ENCODE results near the gene TBC1D4. TPM values are rescaled to one million over a fixed set of nuclear protein-coding genes. Genes with fewer than 3 reads are reported as not detected.

The TBC1D4 gene
- total and polyA plus RNA-seq, 10 of the 15 experiments (the other 5 are each of a cell fraction or from before 2014, with no cell fraction given) = 11.0 to 38.6 (median 25.5) TPM

- Histone ChIP-seq H3K9ac (ENCODE audit: control insufficient read depth, insufficient read depth, low read length) (no peak overlapping the region), H4K20me1 (ENCODE audit: control insufficient read depth, insufficient read depth) (no peaks in the 10 kb centered on the region), H3K79me2 (ENCODE audit: control insufficient read depth, insufficient read depth, low read length) (peaks cover 21% of the 10 kb centered on the region), H3K4me3 (no peak overlapping the region), H3K4me2 (ENCODE audit: control insufficient read depth, insufficient read depth) (no peak overlapping the region), H3K9me3 (replicated peaks; ENCODE audit: control insufficient read depth, insufficient read depth, low read length) (no peaks in the 10 kb centered on the region; the same call in 2 of the 3 replicates), H3K36me3 (ENCODE audit: control insufficient read depth in 2 of 2, insufficient read depth in 2 of 2, low read length in 1 of 2) (no peaks in the 10 kb centered on the region), H3K27ac (ENCODE audit: control insufficient read depth, insufficient read depth) (no peak overlapping the region), H3K27me3 (replicated peaks in 1 of 2; ENCODE audit: control insufficient read depth in 2 of 2, insufficient read depth in 2 of 2, low read length in 1 of 2) (no peaks in the 10 kb centered on the region), H3K4me1 (ENCODE audit: control insufficient read depth, insufficient read depth, low read length) (peaks cover 13% of the 10 kb centered on the region), H2AFZ (ENCODE audit: control insufficient read depth, low read depth, low read length) (peak overlapping the region; percentile 18; the same call in 1 of the 2 replicates)
- intact Hi-C loops (cut with micrococcal nuclease; ENCODE audit: unreplicated experiment) (no loop called here), in situ Hi-C loops (cut with MboI) (no loop called here)
- TF ChIP-seq FOXK2 (IDR thresholded peaks at IDR 0.05) = no peak
- TF ChIP-seq WRNIP1 (IDR thresholded peaks at IDR 0.05; ENCODE audit: borderline replicate concordance, low read depth, low read length) = no peak
- TF ChIP-seq RELA (IDR thresholded peaks at IDR 0.05; ENCODE audit: borderline replicate concordance, partially characterized antibody) = no peak
- no peak for TF ChIP-seq CBX3 (IDR thresholded peaks at IDR 0.05; ENCODE audit: borderline replicate concordance, low read depth)
- no peak for TF ChIP-seq NFYA (IDR thresholded peaks at IDR 0.05; ENCODE audit: borderline replicate concordance, low read depth, low read length)
- no peak for TF ChIP-seq ESRRA (IDR thresholded peaks at IDR 0.05; ENCODE audit: low read length)
- TF ChIP-seq IKZF1 (conservative IDR thresholded peaks at IDR 0.05) = no peak
- 0 out of 2 replicates have a peak, but pooled peaks have one; percentile 9 for TF ChIP-seq JUNB (IDR thresholded peaks at IDR 0.05)
- TF ChIP-seq BHLHE40 (IDR thresholded peaks at IDR 0.05; ENCODE audit: borderline replicate concordance in 1 of 2, low read depth in 2 of 2, low read length in 1 of 2) = no peak
- TF ChIP-seq ATF3 (IDR thresholded peaks at IDR 0.05; ENCODE audit: borderline replicate concordance, extremely low read depth, low read depth, low read length) = no peak
- TF ChIP-seq ZNF687 (IDR thresholded peaks at IDR 0.05) = no peak
- peak; percentile 4; the same call in 1 of the 2 replicates for TF ChIP-seq RUNX3 (IDR thresholded peaks at IDR 0.05; ENCODE audit: low read length)
- no peak for TF ChIP-seq BCLAF1 (IDR thresholded peaks at IDR 0.05)
- TF ChIP-seq RB1 (IDR thresholded peaks at IDR 0.05; ENCODE audit: borderline replicate concordance) = no peak
- TF ChIP-seq ETV6 (conservative IDR thresholded peaks at IDR 0.05 in 1 of 2, IDR thresholded peaks at IDR 0.05 in 1 of 2; ENCODE audit: borderline replicate concordance in 1 of 2, low read depth in 1 of 2) = no peak
- TF ChIP-seq USF1 (IDR thresholded peaks at IDR 0.05; ENCODE audit: borderline replicate concordance, extremely low read length, insufficient read depth, low read depth, low read length) = no peak
- FAIRE-seq (no peak), ATAC-seq (no peak), DNase-seq (ENCODE audit: low read depth, low spot score) (no peak)
- ChIA-PET RAD21 (ENCODE audit: unreplicated experiment) (interaction anchor here (1.2 to 3.3 kb wide), 7 partner anchors 42 to 149 kb away, joined by 3 to 21 read pairs (median 7); partner anchors contain the start of gene TBC1D4), SMC1A (ENCODE audit: uncharacterized antibody, unreplicated experiment) (interaction anchor here (0.7 to 4.3 kb wide), 14 partner anchors 7 to 185 kb away, joined by 3 to 33 read pairs (median 5); partner anchors contain the start of gene TBC1D4), CTCF (interaction anchor here (0.6 to 4.8 kb wide), 12 partner anchors 10 to 327 kb away, joined by 3 to 26 read pairs (median 8); partner anchors contain the start of genes COMMD6, TBC1D4 and UCHL3), POLR2A (no interaction called here)
- BruUV-seq (replicated peaks) = no TSS peak
- WGBS (ENCODE audit: insufficient coverage, insufficient replicate concordance, low lambda C conversion rate, missing lambda C conversion rate) = 12% methylated on average over 3 of the region's 3 CpGs
Measured at GRCh38 chr13:75368167-75368566, 113.8 kb downstream of the TBC1D4 start.

Measured in GM12878 (cell line).